Mesendoderm (in vitro differentiated cells): ENCODE data around the gene SLC35A5. TPM values are rescaled to one million over a fixed set of nuclear protein-coding genes. Genes with fewer than 3 reads are reported as not detected.
"Not testable (repeated sequence)": the region's sequence is repeated elsewhere in the genome, so short reads cannot be mapped to it uniquely, and the experiment has no call there.

Source experiments
- DNase-seq: peaks from one replicate; pipeline ENCODE4 v3.0.0; 2013
- H2AK5ac ChIP-seq: 2 replicates; pipeline ENCODE4 v1.6.1; 2013; ENCODE audit warnings: low read length, inconsistent platforms
- H2BK120ac ChIP-seq: 2 replicates; pipeline ENCODE4 v1.6.1; 2013; ENCODE audit warnings: low read depth, mild to moderate bottlenecking, low read length, moderate library complexity, mixed read lengths
- H2BK15ac ChIP-seq: replicated peaks from 2 replicates; pipeline ENCODE4 v1.6.1; 2013; ENCODE audit warnings: low read depth, mild to moderate bottlenecking, moderate library complexity
- H2BK5ac ChIP-seq: 2 replicates; pipeline ENCODE4 v1.6.1; 2013; ENCODE audit warnings: low read length, inconsistent platforms
- H3K18ac ChIP-seq: 2 replicates; pipeline ENCODE4 v1.6.1; 2013; ENCODE audit warnings: mild to moderate bottlenecking, low read length, mixed read lengths
- H3K23ac ChIP-seq: one replicate; pipeline ENCODE4 v1.6.1; 2013; ENCODE audit warnings: low read length
- H3K27ac ChIP-seq: 2 replicates; pipeline ENCODE4 v1.5.1; 2013; ENCODE audit warnings: low read depth, mild to moderate bottlenecking, inconsistent platforms, low read length, moderate library complexity
- H3K27me3 ChIP-seq: 2 replicates; pipeline ENCODE4 v1.6.1; 2013; ENCODE audit warnings: low read length, control low read depth, mild to moderate bottlenecking, inconsistent platforms; ENCODE audit not compliant: insufficient read depth, poor library complexity
- H3K36me3 ChIP-seq: 2 replicates; pipeline ENCODE4 v1.6.1; 2013; ENCODE audit warnings: low read length, inconsistent platforms; ENCODE audit not compliant: control insufficient read depth, insufficient read depth
- H3K4ac ChIP-seq: one replicate; pipeline ENCODE4 v1.6.1; 2013; ENCODE audit warnings: low read depth, mild to moderate bottlenecking, low read length, moderate library complexity
- H3K4me1 ChIP-seq: 2 replicates; pipeline ENCODE4 v1.6.1; 2013; ENCODE audit warnings: low read depth, low read length, inconsistent platforms; ENCODE audit not compliant: control insufficient read depth
- H3K4me2 ChIP-seq: 2 replicates; pipeline ENCODE4 v1.6.1; 2013; ENCODE audit warnings: low read length
- H3K4me3 ChIP-seq: 2 replicates; pipeline ENCODE4 v1.5.1; 2013; ENCODE audit warnings: mild to moderate bottlenecking, low read length
- H3K56ac ChIP-seq: one replicate; pipeline ENCODE4 v1.6.1; 2013; ENCODE audit warnings: low read length
- H3K79me1 ChIP-seq: 2 replicates; pipeline ENCODE4 v1.6.1; 2013; ENCODE audit warnings: low read length, inconsistent platforms
- H3K79me2 ChIP-seq: 2 replicates; pipeline ENCODE4 v1.6.1; 2013; ENCODE audit warnings: mild to moderate bottlenecking, low read length; ENCODE audit not compliant: control insufficient read depth, insufficient read depth
- H3K9ac ChIP-seq: 2 replicates; pipeline ENCODE4 v1.6.1; 2013; ENCODE audit warnings: low read length, inconsistent platforms
- H4K5ac ChIP-seq: one replicate; pipeline ENCODE4 v1.6.1; 2013; ENCODE audit warnings: low read length
- H4K8ac ChIP-seq: one replicate; pipeline ENCODE4 v1.6.1; 2013; ENCODE audit warnings: low read depth, mild to moderate bottlenecking, control low read depth, low read length, moderate library complexity
- WGBS: extraction: QIAGEN DNeasy Blood & Tissue Kit; methylation state at CpG from one replicate; pipeline ENCODE4 v1.1.7; 2013; ENCODE audit warnings: low lambda C conversion rate, missing lambda C conversion rate; ENCODE audit not compliant: insufficient coverage; ENCODE audit errors: extremely low coverage; 5-methylcytosine and 5-hydroxymethylcytosine counted together
- polyA plus RNA-seq, 2 experiments: library from polyadenylated mRNA; stranded (reverse); fragments of 200-250 nt; gene quantifications; one replicate each; pipeline ENCODE4 v1.2.3, GENCODE V29; 2013

Gene SLC35A5, protein sequence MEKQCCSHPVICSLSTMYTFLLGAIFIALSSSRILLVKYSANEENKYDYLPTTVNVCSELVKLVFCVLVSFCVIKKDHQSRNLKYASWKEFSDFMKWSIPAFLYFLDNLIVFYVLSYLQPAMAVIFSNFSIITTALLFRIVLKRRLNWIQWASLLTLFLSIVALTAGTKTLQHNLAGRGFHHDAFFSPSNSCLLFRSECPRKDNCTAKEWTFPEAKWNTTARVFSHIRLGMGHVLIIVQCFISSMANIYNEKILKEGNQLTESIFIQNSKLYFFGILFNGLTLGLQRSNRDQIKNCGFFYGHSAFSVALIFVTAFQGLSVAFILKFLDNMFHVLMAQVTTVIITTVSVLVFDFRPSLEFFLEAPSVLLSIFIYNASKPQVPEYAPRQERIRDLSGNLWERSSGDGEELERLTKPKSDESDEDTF
- polyA plus RNA-seq (2013, experiment 1 of 2): 16.2 TPM
- polyA plus RNA-seq (2013, experiment 2 of 2): 15.9 TPM

DNA sequence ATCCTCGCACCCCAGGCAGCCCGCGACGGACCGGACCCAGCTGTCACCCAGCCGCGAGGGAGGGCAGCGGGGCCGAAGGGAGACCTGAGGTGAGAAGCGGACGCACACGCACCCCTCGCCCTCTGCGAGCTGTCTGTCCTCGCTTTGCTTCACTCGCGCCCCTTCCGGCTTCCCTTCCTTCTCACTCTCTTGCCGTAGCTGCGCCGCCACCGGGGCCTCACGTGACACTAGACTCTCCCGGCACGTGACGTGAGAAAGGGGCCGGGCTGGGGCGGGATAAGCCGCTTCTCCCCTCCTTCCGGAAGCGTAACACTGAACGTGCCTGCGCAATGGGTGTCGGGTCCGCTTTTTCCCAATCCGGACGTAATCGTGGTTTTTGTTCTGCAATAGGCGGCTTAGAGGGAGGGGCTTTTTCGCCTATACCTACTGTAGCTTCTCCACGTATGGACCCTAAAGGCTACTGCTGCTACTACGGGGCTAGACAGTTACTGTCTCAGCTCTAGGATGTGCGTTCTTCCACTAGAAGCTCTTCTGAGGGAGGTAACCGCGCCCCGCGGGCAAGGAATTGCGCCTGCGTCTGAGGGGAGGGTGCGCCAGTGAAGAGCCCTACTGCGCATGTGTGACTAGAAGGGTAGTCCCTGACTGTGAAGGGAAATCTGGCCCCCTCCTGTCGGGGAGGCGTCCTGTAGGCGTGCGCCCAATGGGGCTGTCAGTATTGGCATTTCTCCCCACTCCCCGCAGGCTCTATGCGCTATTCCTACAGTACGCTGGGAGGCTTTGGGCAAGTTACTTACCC is at the start of gene SLC35A5, which contains the start of gene ATG3:
TSS of gene SLC35A5 (plus strand) at position 312 of the 796 bp plus-strand sequence. CDS start 1,359 bp downstream, outside the sequence.
TSS of gene ATG3 (minus strand) at position 229 of the 796 bp plus-strand sequence. CDS start 434 bp downstream, outside the sequence.
- H3K9ac ChIP-seq: peak within 1 kb of the TSS; percentile 90
- H2BK15ac ChIP-seq: no peak within 1 kb of the TSS
- peak within 1 kb of the TSS; percentile 96 for H3K4me2 ChIP-seq
- H3K4me1 ChIP-seq: no peaks in the 10 kb centered on the region
- H2BK120ac ChIP-seq: no peak within 1 kb of the TSS
- DNase-seq: peak; percentile 99
- no CpG with 5 or more reads among the region's 58 CpGs for WGBS
- no peak within 1 kb of the TSS for H3K23ac ChIP-seq
- H3K79me2 ChIP-seq: peaks cover 4% of the 10 kb centered on the region
- peak within 1 kb of the TSS; percentile 96 for H3K4me3 ChIP-seq
- H2AK5ac ChIP-seq: no peak within 1 kb of the TSS
- no peaks in the 10 kb centered on the region for H3K79me1 ChIP-seq
- peak within 1 kb of the TSS; percentile 77 for H3K4ac ChIP-seq
- H4K5ac ChIP-seq: no peak within 1 kb of the TSS
- peak within 1 kb of the TSS; percentile 80 for H3K27ac ChIP-seq
- H3K36me3 ChIP-seq: no peaks in the 10 kb centered on the region
- H3K56ac ChIP-seq: peak within 1 kb of the TSS; percentile 99
- H3K18ac ChIP-seq: no peak within 1 kb of the TSS
- no peaks in the 10 kb centered on the region for H3K27me3 ChIP-seq
- H2BK5ac ChIP-seq: peak within 1 kb of the TSS; percentile 93
- H4K8ac ChIP-seq: no peak within 1 kb of the TSS

DNA sequence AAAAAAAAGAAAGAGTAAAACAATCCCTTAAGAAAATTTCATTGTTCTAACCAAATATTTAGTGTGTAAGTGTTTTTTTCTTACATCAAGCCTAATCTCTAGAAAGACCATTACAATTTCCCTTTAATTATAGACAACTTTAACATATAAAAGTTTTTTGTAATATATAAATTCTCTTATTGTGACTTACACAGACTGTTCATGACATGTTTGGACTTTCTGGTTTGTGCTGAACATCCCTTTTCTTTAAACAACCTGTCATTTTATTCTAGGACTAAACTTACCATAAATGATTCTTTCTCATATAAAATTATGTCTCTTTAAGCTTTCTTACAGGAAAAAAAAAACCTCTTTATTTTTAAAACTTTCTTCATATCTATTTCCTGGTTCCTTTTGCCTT is 49.5 kb upstream of the SLC35A5 start:
- Histone ChIP-seq H3K23ac (no peak overlapping the region), H3K4ac (no peak overlapping the region), H3K4me2 (no peak overlapping the region), H2BK5ac (no peak overlapping the region), H3K36me3 (no peaks in the 10 kb centered on the region), H3K79me2 (no peaks in the 10 kb centered on the region), H4K5ac (no peak overlapping the region), H4K8ac (no peak overlapping the region), H2BK120ac (no peak overlapping the region), H2AK5ac (no peak overlapping the region), H3K4me1 (no peaks in the 10 kb centered on the region), H3K18ac (no peak overlapping the region), H3K79me1 (no peaks in the 10 kb centered on the region), H2BK15ac (no peak overlapping the region), H3K27me3 (no peaks in the 10 kb centered on the region), H3K27ac (no peak overlapping the region), H3K9ac (no peak overlapping the region), H3K56ac (no peak overlapping the region), H3K4me3 (no peak overlapping the region)
- DNase-seq: peak; percentile 58

DNA sequence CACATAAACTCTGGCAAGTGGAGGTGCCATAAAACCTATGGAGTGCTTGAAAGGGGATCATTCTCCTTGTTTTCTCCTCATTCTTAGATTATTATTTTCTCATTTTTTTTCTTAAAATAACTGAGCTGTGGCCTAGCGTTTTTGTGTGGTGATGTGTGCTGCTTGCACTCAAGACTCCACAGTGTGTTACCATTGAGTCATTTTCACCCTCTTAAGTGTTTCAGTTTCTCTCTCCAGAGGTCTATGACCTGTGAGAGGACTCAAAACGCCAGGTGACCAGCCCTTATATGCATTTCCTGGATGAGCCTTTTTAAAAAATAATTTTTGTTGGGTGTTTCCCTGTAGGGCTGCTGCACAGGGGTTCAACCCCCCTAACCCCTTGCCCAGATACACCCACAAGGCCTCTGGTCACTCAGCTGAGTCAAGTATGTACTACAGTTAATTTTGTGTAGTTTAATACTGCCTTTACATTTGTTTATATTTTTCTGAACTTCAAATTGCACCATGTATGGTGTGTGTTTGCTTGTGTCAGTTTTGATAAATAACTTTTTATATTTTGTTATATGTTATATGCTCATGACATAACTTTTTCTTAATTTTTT is 47.2 kb upstream of the SLC35A5 start:
- no peak overlapping the region for H4K5ac ChIP-seq
- H3K79me1 ChIP-seq: no peaks in the 10 kb centered on the region
- no peak for DNase-seq

DNA sequence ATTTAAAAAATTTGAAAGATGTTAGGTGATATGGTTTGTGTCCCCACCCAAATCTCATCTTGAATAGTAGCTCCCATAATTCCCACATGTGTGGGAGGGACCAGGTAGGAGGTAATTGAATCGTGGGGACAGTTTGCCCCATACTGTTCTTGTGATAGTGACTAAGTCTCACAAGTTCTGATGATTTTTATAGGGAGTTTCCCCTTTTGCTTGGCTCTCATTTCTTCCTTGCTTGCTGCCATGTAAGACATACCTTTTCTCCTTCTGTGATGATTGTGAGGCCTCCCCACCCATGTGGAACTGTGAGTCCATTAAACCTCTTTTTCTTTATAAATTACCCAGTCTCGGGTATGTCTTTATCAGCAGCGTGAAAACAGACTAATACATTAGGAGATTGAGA is 42.9 kb upstream of the SLC35A5 start:
- H3K9ac ChIP-seq, H3K79me1 ChIP-seq, H3K36me3 ChIP-seq, H3K4me3 ChIP-seq, H2BK15ac ChIP-seq, H3K56ac ChIP-seq, H3K4me2 ChIP-seq, H2AK5ac ChIP-seq, H2BK5ac ChIP-seq, H3K27me3 ChIP-seq, H3K18ac ChIP-seq, H3K79me2 ChIP-seq, H2BK120ac ChIP-seq, H3K4ac ChIP-seq, H3K27ac ChIP-seq, H3K4me1 ChIP-seq, H4K5ac ChIP-seq, H4K8ac ChIP-seq, H3K23ac ChIP-seq: not testable (repeated sequence)
- WGBS: no CpG with 5 or more reads among the region's 3 CpGs
- peak; percentile 11 for DNase-seq

More for the DNA sequence above, 47.2 kb upstream of the SLC35A5 start:
- Histone ChIP-seq H2BK15ac (no peak overlapping the region), H3K79me2 (no peaks in the 10 kb centered on the region), H3K18ac (no peak overlapping the region), H3K4ac (no peak overlapping the region), H2BK120ac (no peak overlapping the region), H3K27me3 (no peaks in the 10 kb centered on the region), H3K4me2 (no peak overlapping the region), H3K23ac (no peak overlapping the region), H3K27ac (no peak overlapping the region), H3K9ac (no peak overlapping the region), H2AK5ac (no peak overlapping the region), H3K4me3 (no peak overlapping the region), H3K4me1 (no peaks in the 10 kb centered on the region), H3K36me3 (no peaks in the 10 kb centered on the region), H2BK5ac (no peak overlapping the region), H3K56ac (no peak overlapping the region), H4K8ac (no peak overlapping the region)
- no CpG with 5 or more reads among the region's 2 CpGs for WGBS

DNA sequence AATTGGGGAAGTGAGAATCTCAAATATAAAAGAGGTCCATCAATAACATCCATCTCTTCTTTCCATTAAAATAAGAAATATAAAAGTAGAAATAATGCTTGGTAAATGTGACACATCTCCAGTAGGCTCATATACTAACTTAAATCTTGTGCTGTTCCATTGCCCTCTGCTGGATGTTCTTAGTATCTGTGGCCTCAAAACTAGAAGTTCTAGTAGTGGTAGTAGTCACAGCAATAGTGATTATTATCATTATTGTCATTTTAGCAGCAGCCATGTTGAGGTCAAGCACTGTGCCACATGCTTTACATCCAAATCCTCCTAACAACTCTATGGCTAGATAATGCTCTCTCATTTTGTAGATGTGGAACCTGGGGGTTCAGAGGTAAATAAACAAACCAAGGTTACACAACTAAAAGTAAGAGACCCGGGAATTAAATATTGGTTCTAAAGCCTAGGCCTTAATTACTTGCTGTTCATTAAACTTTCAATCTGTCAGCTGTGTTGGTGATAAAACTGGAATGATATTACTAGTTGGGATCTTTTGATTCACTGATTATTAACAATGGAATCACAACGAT is 42.3 kb upstream of the SLC35A5 start:
- no peak overlapping the region for H4K8ac ChIP-seq
- no peak overlapping the region for H3K56ac ChIP-seq
- H3K36me3 ChIP-seq: no peaks in the 10 kb centered on the region
- no peak overlapping the region for H3K27ac ChIP-seq
- no peak overlapping the region for H3K4me3 ChIP-seq
- WGBS: no CpG with 5 or more reads among the region's 2 CpGs
- H3K79me1 ChIP-seq: no peaks in the 10 kb centered on the region
- H3K27me3 ChIP-seq: no peaks in the 10 kb centered on the region
- peak; percentile 80 for DNase-seq
- no peak overlapping the region for H3K4ac ChIP-seq
- no peak overlapping the region for H2AK5ac ChIP-seq
- no peak overlapping the region for H3K9ac ChIP-seq
- no peak overlapping the region for H3K18ac ChIP-seq
- no peak overlapping the region for H3K23ac ChIP-seq
- no peak overlapping the region for H2BK5ac ChIP-seq
- no peak overlapping the region for H2BK15ac ChIP-seq
- no peaks in the 10 kb centered on the region for H3K4me1 ChIP-seq
- H2BK120ac ChIP-seq: no peak overlapping the region
- no peaks in the 10 kb centered on the region for H3K79me2 ChIP-seq
- H3K4me2 ChIP-seq: no peak overlapping the region
- no peak overlapping the region for H4K5ac ChIP-seq
